Measurements from ENCODE around the gene LOX.
"Not testable (repeated sequence)": the region's sequence is repeated elsewhere in the genome, so short reads cannot be mapped to it uniquely, and the experiment has no call there.

The LOX gene

DNA sequence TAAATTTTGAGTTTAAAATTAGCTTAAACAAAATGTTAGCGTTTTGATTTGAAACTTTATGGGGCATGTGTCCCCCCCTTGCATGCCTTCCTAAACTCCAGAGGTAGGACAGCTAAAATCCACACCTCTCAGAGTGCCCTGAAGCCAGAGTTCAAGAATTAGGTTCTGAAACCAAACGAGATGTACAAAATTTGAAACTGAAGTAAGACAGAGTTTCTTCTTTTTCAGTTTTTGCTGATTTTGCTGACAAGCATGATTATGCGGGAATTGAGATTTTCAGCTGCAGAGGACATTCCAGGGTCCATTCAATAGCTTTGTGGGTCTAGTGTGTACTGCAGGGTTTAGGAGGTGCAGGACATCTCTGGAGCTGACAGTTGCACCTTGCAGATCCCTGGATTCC, 17.1 kb upstream of the LOX start:
- no peak for DNase-seq

DNA sequence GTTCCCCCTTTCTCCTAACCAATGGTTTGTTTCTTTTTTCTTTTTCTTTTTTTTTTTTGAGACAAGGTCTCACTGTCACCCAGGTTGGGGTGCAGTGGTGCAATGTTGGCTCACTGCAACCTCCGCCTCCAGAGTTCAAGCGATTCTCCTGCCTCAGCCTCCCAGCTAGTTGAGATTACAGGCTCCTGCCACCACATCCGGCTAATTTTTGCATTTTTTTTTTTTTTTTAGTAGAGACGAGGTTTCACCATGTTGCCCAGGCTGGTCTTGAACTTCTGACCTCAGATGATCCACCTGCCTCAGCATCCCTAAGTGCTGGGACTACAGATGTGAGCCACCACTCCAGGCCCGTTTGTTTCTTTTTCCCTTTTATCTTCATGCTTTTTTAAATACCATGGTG, 16.2 kb upstream of the LOX start:
- DNase-seq = not testable (repeated sequence)

DNA sequence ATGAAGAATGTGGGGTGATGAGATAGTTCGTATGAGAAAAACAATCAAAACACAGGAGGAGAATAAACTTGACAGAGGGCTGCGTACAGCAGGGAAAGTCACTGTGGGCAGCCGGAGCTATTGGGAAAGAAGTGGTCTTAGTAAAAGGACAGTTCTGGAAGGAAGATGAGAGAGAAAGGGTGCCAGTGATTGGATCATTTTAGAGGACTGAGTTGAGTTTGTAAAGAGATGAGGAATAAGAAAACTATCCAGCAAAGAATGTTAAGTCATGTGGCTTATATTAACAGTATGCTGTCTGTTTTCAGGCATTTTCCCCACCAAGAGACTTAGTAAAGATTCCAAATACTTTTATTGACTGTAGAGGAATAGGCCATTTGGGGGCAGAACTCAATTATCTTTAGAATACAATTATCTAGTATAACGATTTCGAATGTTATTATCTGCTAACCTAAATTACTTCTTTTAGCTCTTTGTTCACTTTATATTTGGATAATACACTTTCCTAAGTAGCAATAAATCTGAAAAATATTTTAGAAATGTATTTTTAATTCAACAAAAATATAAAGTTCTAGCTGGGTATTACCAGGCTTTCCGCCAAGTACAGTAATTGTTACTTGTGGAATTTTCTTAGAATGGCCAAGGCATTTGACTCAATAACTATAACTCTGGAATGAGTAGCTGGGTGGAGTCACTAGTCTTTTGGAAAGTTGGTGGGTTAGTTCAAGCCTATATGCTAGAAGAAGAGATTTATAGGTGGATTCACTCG, 15.5 kb upstream of the LOX start:
- no peak for DNase-seq

DNA sequence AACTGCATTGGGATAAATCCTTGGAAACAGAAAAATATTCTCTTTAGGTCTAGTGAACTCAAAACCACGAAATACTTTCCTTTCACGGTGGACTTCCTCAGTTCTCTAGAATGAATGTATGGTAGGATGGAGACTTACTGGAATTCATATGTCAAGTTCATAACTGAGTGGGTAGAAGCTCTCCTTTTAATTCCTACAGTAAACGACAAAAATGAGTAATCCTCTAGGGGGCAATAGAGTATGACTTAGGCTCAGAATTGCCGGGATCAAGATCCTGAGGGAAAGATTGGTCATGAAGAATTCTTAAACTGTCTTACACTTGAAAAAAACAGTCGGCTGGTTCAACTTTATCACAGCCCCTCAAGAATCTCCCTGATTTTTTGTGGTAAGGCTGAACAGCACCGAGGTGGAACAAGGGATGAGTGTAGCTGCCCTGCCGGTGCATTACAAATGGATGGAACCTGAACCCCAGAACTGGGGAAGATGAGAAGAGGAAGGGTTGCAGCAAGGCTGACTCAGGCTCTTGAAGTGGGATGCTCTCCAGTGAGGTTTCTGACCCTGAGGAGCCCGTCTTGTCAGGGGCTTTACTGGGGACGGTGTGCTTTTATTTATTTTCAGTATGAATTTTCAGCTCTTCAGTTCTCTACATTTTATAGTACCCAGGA, 14.0 kb upstream of the LOX start:
- DNase-seq = no peak

DNA sequence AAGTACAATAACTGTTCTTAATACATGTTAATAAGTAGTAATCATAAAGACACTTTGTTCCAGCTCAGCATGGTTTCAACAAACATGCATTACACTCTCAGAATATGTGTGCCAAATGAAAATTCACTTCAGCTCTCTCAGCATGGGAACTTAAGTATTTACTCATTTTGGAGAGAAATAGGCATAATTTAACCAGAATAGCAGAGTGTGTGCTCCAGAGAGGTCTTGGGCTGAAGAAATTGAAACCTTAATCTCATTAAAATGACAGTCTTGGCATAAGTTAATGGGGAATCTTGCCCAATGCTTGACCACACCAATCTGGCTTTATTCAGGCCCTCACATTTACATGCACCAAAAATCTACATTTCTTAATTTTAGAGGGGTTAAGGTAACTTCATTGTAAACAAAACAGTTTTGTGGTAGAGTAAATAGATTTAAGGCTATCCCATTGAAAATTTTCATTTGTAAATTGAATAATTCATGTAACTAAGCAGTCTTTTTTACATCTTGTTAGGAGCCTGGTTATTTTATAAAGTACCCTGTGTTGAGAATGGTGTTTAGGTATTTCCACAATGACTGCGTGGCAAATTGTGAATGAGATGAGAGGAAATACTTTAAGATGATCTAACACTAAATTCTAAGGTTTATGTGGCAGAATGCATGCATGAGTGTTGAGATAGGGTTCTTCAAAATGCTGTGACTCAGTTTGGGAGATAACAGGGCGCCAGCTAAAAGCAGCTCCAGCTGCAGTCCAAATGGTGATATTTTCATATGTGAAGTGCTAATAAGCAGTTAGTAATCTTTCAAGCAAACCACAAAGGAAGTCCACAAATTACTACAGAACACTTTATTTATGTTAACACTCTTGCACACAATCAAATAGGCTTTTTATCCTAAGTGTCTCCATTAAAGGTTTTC, 11.3 kb upstream of the LOX start:
- no peak for DNase-seq

DNA sequence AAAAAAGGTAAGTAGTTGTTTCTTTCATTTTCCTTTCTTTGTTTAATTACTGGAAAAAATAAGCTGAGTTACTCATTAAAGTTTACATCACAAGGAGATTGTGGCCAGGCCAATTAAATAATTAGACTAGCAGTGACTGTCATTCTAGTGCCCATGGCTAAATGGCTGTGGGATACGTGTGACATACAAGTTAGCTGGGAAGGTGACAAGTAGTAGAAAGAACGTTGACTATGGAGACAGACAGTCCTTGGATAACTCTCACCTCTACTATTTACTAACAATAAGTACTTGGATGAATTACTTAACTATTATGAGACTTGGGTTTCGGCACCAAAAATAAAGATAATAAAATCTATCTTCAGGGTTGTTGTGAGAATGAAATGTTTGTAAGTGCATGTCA, 7.0 kb upstream of the LOX start:
- DNase-seq = no peak

DNA sequence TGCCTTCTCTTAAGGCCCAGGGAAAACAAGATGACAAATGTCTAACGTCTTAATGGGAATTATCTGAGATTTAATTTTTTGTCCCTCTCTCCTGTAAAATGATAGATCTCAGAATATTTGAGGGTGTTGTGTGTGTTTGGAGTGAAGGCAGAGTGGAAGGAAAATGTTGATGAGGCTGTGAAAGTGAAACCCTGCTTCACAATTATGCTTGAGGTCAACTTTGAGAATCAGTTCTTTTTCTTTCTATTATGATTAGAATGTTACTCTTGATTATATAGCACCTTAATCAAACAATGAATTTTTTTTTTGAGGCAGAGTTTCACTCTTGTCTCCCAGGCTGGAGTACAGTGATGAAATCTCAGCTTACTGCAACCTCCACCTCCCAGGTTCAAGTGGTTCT, 5.5 kb upstream of the LOX start:
- DNase-seq = no peak

DNA sequence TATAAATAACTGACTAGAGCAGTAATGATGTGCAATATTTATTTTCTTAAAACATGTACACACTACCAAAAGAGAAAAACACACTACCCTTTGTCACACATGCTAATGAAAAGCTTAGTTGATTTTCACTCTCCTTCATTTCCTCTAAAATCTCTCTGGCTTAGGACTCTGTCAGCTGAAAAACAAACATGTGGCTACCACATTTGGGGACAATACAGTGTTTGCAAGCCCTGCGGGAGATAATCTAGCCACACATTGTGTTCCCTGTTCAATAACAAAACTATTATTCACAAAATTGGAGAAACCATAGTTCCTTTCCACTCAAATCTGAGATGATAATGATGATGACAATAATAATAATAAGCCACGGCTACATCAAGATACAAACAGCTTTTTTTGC, 3.5 kb upstream of the LOX start:
- DNase-seq = no peak

DNA sequence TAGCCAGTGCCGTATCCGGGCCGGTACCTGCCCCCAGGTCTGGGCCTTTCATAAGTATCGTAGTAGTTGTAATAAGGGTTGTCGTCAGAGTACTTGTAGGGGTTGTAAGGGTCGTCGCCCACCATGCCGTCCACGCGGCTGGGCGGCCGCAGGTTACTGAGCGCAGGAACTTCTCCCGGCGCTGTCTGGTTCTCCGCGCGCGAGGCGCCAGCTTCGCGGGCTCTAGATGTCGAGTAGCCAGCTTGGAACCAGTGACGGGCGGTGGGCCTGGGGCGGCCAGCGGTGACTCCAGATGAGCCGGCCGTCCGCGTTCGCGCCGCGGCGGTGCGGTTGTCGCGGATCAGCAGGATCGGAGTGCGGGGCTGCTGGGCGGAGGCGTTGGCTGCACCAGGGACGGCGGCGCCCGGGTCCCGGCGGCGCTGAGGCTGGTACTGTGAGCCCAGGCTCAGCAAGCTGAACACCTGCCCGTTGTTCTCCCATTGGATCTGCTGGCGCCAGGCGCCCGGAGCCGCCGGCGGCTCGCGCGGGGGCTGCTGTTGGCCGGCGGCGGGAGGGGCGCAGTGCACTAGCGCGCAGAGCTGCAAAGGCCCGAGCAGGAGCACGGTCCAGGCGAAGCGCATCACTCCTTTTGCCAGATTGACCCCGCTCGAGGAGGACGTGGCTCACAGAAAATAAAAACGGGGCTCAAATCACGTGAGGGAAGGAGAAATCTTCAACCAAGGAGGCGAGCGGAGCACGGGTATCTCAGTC, 518 bp downstream of the LOX start:
- DNase-seq = peak; percentile 10

DNA sequence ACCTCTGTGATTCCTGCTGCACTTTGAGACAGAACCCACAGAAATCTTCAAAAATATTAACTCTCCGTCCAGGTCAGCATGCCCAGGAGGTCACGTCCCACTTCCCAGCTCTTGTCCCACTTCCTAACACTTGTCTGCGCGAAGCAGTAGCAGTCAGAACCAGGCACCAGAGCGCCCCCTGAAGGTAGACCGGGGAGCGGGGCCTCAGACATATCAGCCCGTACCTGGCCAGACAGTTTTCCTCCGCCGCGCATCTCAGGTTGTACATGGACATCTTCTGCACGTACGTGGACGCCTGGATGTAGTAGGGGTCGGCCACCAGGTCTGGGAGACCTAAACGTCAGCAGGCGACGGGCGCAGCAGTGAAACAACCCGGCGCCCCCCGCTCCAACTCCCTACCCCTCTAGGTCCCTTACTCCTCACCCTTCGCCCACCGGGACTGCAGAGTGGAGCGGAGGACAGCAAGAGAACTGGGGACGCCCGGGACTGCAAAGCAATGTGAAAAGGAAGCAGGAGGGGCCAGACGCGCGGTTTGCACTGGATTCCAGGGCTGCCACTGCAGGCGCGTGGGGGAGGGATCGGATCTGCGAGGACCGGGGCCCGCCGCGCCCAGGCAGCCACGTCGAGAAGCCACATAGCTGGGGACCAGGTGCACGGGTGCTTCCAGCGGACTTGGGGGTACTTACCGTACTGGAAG, 1.2 kb downstream of the LOX start:
- DNase-seq = no peak

GRCh38 chr5:122076050-122076461, 2.0 kb downstream of the LOX start:
- DNase-seq = no peak

DNA sequence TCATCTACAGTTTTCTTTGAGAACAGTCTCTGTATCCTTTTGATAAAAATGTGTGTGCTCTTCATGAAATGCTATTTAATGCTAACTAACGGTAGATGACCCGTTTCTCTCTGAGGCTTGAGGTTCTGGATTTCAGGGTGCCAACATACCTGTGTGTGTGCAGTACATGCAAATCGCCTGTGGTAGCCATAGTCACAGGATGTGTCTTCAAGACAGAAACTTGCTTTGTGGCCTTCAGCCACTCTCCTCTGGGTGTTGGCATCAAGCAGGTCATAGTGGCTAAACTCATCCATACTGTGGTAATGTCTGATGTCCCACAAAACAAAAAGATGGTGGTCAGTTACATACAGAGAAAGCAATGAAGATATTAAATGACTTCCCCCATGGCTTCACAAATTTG, 4.2 kb downstream of the LOX start:
- DNase-seq = no peak

DNA sequence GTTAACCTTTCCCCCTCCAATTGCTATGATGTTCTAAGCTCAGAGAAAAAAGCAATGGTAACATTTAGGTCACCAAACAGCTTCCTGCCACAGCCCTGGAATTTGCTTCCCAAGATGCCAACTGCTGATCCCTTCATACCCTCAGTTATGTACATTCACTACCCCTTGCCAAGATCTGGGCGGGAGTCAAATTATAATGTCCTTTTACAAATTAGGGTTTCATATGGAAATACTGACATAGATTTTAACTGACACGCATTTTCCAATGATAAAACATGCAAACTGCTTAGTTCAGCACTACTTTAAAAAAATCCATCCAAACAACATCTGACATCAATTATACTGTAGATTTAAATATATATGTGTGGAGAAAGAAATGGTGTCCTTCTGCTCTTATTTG, 5.0 kb downstream of the LOX start:
- DNase-seq = no peak

GRCh38 chr5:122067390-122067789, 10.7 kb downstream of the LOX start:
- no peak for DNase-seq

DNA sequence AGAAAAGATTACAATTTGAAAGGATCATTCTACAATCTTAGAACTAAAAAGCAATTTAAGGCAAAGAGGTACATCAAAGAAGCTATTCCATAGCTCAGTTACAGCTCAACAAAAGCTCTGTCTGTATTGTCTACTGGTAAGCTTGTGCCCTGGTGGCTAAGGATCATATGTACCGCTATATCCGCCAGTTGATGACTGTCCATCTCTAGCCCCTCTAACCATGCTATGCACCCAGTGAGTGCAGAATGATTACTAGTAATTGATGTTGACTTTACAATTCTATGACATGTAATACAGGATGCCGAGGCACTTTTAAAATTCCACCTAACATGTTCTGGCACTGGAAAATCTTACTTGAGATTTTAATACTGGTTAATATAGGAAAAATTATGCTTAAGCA, 13.1 kb downstream of the LOX start:
- DNase-seq = no peak

DNA sequence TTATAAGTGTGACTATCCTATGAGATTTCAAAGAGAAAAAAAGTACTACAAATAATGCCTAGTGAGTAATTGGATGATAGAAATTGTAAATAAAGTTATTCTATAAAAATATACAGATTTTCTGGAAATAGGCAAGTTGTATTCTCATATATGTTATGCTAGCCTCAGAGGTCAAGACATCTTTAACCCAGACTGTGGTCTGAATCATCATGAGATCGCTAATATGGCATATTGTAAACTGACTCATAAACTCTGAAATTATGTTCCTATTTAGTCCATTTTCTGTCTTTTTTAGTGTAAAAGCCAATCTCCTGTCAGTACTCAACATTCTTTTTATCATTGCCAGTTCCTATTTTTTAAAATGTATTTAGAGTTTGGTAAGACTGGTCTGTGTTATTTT, 14.2 kb downstream of the LOX start:
- no peak for DNase-seq

GRCh38 chr5:122062205-122062604, 15.9 kb downstream of the LOX start:
- no peak for DNase-seq

GRCh38 chr5:122056913-122057312, 21.1 kb downstream of the LOX start:
- DNase-seq = no peak

GRCh38 chr5:122054266-122054665, 23.8 kb downstream of the LOX start:
- no peak for DNase-seq

- no peak for DNase-seq
Measured at GRCh38 chr5:122053181-122054109, 24.6 kb downstream of the LOX start.

GRCh38 chr5:122051569-122051968, 26.5 kb downstream of the LOX start:
- no peak for DNase-seq

Measured in DMS 273 treated with DMSO at 0.1 percent for 48 hours (cell line).